AG09319 (cell line): ENCODE results near the gene TPK1.

Source experiments
- DNase-seq: peaks from one replicate; pipeline ENCODE4 v3.0.0-alpha.2; 2010; ENCODE audit warnings: low read depth; ENCODE audit errors: extremely low read depth
- CTCF ChIP-seq: IDR thresholded peaks from 2 replicates; pipeline ENCODE4 v1.5.1; 2011; ENCODE audit warnings: low read depth, mild to moderate bottlenecking, inconsistent platforms, low read length, moderate library complexity

The TPK1 gene

DNA sequence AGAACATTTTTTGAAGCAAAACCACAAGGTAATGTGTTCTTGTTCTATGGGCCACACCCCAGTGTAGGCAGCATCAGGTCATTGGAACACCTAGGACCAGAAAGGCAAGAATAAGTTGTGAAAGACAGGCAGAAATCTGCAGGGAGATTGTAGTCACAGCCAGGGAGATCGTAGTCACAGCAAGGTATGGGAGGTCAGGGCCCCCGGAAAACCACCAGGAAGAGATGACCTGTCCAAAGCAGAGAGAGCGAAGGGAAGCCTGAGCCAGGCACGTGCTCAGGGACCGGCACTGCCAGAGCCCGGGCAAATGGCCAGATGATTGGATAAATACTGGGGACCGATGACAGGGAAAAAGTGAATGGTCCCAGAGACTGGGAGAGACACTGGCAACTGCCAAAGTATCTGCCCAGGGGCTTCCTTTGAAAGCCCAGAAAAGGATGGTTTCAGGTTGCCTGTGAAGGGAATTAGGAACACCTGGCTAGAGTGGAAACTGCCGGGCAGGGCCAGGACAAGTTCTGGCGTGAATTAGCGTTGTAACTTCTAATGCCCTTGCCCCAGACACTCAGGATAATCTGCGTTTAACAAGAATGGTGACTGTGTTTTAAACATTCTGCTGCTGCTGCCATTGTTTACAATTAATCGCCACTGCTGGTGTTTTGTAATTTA is 428.5 kb downstream of the TPK1 start:
- no peak for TF ChIP-seq CTCF
- DNase-seq = no peak

GRCh38 chr7:144404946-144405345 is 430.9 kb downstream of the TPK1 start:
- DNase-seq = no peak
- TF ChIP-seq CTCF = no peak

DNA sequence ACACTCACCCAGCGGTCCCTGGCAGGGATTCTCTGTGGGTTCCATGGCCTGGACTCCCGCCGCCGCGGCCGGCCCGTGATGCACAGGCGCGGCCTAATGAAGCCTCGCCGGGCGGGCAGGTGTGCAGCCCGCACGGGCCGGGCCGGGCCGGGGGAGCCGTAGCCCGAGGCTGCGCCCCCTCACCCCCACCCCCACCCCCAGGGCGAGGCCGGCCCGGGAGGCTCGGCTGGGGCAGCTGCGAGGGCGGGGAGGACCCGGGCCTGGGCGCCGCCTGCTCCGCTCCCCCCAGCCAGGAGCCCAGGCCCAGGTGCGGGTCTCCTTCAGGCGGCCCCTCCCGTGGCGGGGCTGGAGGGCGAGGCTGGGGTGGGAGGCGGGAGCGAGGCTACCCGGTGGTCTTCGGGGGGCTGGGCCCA is 432.2 kb downstream of the TPK1 start, which contains the start of gene NOBOX:
Gene NOBOX, minus strand, starts transcription at position 45 of the 413 bp plus-strand sequence.
- no peak for DNase-seq
- TF ChIP-seq CTCF = no peak

- TF ChIP-seq CTCF = no peak
- no peak for DNase-seq
Measured at GRCh38 chr7:144403102-144403501, 432.8 kb downstream of the TPK1 start.
